GM18508 (cell line): ENCODE results near the gene MPRIP.

Experiments used
- ATAC-seq: cut with Tn5 transposase; IDR thresholded peaks from one replicate; pipeline ENCODE4 v1.9.1; 2021; ENCODE audit warnings: moderate number of reproducible peaks; ENCODE audit not compliant: insufficient read depth, unreplicated experiment

MPRIP gene

DNA sequence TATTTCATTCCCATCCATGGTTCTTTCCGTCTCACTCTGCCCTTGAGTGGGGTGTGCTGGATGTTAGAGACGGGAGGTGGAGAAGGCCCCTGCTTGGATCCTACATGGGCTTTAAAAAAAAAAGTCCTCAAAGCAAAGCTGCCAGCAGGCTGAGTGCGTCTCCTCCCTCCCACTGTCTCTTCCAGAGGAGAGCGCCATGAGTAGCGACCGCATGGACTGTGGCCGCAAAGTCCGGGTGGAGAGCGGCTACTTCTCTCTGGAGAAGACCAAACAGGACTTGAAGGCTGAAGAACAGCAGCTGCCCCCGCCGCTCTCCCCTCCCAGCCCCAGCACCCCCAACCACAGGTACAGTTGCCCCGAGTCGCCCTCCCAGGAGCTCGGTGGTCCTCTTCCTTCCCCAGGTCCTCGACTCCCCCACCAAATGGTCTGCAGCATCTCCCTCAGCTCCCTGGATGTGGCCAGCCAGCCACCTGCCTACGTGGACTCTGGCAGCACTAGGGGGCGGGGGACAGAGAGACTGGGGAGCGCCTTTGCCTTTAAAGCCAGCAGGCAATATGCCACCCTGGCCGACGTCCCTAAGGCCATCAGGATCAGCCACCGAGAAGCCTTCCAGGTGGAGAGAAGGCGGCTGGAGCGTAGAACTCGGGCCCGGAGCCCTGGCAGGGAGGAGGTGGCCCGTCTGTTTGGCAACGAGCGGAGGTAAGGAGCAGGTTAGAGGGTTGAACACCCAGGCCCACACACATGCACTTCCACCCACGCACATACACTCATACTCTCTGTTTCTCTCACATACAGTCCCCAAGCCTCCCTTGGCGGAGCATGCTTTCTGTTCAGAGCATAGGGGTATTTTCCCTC lies 95.7 kb downstream of the MPRIP start:
- no peak for ATAC-seq

DNA sequence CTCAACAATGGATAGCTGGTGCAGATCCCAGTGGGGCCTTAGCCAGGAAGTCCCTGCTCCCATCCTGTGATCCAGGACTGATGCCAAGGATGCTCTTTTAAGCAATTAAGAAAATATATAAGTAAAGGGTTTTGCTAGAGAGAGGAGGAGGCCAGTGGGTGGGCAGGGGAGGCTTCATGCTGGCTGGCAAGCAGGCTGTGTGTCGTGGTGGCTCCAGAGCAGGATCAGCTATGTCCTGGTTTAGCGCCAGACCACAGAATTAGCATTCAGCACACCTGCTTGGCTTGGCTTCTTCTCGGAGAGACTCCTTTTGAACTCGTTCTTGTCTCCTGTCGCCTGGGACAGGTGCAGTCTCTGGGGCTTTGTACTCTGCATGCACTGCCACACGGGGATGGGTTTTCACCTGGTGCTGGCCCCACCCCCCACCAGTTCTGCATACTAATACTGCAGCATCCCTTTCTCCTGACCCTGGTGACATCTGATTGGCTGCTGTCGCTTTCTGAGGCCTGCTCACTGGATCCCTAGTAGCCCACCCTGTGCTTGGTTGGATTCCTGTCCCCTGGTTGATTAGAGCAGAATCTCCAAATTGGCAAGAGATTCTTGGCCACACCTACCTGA lies 97.8 kb downstream of the MPRIP start:
- no peak for ATAC-seq

DNA sequence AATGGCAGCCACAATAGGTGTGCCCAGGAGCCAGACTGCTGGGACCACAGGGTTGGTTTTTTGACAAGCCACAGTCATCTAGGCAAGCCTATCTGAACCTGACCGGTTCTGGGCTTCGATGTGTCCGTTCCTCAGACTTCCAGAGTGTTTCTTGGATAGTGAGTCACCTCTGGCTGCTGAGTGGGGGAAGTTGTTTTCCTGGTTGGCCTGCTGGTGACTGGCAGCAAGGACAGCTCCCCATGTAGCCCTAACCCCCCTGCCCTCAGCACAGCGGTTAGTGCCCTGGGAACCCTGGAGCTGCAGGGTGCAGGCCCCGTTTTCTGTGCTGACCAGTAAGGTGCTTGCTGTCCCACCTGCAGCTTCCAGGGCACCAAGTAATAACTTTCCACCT lies 98.3 kb downstream of the MPRIP start:
- ATAC-seq, result no peak

DNA sequence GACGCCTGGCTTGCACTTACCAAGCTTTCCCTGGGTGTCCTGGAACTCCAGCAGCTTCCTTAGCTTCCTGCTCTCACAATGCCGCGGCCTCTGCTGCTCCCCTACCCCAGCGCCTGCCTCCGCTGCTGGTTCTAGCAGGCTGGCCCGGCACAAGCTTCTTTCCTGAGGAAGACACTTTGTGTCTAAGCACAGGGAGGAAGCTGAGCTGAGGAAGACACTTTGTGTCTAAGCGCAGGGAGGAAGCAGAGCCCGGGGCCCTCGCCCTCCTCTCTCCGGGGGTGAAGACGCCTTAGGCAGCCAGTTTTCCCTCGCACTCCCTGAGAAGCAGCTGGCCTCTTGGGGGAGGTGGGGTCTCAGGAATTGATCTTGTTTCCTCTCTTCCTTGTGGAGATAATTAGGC lies 99.0 kb downstream of the MPRIP start:
- no peak for ATAC-seq

DNA sequence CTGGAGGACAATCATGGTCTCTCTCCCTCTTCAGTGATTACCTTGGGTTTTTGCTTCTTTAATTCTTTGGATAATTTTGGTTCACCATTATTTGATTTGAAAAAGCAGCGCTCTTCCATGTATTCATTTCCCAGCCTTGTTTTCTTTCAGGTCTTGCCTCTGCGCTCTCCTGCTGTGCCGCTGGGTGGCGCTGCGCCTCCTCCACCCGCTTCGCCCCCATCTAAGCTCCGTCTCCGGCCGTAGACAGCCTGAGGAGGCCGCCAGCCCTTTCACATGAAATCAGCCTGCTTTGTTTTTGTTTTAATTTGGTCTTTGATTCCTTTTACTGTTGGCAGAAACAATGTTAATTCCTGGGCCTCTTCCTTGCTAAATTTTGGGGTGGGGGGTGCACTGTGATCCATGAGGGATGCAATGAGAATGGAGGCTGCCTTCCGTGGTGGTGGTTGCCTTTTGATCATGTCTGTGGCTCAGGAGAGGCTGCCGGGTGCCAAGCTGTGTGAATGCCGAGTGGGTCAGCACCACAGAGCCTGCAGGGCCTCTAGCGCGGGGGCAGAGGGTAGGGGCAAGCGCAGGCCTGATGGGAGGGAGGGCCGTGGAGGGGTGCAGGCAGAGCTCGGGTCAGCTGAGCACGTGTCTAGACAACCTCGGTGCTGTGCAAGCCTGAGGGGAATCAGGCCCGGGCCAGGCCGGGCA lies 99.7 kb downstream of the MPRIP start:
- no peak for ATAC-seq

DNA sequence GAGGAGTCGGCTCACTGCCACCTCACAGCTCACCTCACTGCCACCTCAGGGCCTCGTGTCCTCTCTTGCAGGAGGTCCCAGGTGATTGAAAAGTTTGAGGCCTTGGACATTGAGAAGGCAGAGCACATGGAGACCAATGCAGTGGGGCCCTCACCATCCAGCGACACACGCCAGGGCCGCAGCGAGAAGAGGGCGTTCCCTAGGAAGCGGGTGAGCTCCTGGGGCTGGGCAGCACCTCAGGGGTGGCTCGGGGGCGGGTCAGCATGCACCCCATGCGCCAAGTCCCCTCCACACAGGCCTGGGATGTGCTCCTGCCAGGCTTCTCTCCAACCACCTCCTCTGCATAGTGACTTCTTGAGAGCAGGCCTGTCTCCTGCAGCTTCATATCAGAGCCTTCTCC lies 100.3 kb downstream of the MPRIP start:
- no peak for ATAC-seq

DNA sequence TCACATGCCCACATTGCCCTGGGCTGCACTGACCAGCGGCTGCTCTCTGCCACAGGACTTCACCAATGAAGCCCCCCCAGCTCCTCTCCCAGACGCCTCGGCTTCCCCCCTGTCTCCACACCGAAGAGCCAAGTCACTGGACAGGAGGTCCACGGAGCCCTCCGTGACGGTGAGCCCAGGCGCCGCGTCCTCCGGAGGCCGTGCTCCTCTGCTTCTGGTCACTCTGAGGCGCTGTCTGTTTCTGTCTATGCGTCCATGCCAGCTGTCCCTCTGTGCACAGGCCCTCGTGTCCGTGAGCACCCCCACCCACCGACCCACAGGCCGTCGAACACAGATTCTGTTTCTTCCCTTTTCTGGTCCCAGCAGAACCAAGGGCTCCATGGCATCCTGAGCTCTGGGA lies 101.2 kb downstream of the MPRIP start:
- no peak for ATAC-seq

DNA sequence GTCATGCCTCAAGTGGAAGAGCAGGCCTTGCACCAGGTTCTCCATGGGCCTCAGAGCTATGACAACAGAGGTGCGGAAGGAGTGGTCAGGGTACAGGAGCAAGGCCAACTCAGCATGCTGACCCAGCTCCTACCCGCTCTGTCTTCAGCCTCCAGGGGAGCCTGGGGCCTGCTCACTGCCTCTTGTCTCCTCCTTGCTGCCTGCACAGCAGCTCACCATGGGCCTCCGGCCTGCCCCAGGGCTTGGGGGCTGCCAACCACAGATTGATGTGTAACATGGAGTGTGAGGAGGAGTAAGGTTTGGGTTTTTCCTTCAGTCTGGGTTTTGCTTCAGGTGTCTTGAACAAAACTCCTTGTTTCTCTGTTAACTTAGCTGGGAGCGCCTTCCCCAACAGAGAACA lies 101.8 kb downstream of the MPRIP start:
- no peak for ATAC-seq

DNA sequence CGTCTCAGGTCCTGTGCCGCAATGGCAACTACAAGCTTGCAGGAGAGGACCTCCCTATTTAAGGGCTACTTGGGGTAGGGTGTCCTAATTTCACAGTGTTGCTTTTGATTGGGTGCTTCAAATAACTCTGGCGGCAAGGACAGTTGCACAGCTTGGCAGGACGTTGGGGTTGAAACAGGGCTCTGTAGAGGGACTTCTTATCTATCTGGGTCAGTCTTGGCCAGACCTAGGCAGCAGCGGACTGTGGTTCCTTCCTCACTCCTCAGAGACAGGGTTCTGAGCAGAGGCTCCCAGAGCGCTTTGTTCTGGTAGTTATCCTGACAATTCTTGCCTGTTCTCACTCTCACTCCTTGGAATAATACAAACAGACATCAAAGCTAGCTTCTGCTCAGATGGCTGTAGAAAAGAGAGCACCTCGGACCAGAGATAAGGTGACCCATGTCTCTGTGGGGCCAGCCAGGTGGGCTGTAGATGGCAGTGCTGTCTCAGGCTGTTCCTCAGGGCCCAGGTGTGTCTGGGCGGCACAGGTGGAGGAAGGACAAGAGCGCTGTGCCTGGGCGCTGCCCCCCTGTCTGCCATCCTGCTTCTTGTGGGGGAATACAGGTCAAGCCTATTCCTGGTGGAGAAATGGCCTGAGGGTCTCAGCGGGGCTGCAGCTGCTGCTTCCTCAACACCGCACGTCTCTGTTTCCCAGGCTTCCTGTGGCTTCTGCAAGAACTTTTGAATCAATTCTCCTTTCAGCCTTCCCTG lies 102.8 kb downstream of the MPRIP start:
- ATAC-seq, result no peak

DNA sequence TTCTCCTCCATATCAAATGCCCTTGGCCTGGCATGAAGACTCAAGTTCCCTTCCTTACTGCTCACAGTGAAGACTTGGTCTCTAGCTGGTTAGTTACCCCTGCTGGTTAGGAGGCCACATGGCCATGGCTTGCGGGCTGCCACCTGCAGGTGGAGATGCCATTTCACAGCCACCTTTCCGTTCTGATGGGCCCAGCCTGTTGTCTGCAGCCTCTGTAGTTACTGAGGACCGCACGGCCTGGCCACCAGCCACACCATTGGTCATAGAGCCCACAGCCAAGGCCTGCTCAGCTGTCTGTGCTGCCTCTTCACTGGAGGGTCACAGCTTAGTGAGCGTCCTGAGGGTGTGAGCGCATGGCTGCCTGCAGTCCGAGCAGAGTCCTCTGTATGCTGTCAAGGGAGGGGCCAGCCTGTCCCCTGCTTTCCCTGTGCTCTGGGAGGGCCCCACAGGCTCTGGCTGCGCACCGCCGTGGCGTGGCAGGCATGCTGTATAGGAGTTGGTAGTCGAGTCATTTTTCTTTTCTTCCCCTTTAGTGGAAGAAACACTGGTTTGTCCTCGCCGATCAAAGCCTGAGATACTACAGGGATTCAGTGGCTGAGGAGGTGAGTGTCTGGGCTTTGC lies 104.6 kb downstream of the MPRIP start:
- ATAC-seq, result no peak

DNA sequence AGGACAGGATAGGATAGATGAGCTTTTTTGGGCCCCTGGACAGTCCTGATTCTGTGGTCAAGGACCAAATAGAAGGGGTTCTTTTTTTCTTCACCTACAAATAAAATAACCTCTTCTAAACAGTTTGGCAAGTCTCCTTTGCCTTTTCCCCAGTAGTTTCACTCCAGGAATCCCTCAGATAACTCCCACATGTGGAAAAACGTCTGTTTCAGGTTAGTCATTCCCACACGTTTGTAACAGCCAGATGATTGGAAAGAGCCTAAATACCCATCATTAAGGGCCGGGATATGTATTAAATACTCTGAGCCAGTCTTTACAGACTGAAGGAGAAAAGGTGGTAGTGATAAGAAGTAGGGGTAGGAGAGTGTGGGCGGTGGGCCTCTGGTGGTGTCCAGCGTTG lies 105.6 kb downstream of the MPRIP start:
- ATAC-seq, result no peak

DNA sequence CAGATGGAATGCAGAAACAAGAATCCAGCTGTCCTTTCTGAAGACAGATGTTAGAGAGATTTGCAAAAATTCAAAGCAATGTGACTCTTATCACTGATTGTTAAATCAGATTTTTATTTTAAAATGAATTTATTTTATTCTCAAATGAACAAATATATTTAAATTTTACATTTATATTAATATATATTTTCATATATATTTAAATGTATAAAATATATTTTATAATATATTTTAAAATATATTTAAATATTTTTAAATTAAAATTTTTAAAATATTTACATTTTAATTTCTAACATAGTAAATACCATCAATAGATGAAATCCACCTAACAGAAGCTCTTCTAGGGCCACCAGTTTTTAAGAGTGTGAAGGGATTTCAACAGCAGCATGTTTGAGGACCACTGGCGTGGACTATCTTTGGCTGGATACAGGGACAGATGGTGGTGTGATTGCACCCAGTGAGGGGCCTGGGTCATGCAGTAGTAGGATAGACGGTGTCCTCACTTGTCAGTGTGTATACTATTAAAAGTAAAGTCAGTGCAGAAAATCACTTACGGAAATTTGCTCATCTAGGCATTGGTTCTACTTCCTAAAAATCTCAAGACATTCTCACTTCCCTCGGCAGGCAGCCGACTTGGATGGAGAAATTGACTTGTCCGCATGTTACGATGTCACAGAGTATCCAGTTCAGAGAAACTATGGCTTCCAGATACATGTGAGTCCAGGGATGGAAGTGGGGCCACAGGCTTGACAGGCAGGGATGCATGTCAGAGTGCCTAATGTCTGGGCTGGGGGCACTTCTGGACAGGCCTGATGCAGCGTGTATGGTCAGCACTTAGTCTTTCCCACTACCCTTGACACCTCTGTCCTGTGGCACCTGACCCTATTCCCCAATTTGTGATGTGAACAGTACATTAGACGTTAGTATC lies 107.5 kb downstream of the MPRIP start:
- no peak for ATAC-seq

DNA sequence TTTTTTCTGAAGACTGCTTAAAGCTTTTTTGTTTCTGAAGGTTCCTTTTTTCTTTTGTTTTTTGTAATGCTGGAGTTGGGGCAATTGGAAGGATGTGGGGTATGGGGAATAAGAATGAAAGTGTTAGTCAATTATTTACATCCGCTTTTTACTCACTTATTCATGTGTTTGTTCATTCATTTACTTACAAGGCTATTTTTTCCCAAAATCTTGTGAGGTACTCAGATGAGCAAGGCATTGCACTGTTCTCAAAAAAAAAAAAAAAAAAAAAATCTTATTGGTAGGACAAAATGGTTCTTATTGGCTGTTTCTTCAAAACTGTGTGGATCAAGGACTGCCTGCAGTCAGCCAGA lies 108.2 kb downstream of the MPRIP start:
- ATAC-seq, result no peak

DNA sequence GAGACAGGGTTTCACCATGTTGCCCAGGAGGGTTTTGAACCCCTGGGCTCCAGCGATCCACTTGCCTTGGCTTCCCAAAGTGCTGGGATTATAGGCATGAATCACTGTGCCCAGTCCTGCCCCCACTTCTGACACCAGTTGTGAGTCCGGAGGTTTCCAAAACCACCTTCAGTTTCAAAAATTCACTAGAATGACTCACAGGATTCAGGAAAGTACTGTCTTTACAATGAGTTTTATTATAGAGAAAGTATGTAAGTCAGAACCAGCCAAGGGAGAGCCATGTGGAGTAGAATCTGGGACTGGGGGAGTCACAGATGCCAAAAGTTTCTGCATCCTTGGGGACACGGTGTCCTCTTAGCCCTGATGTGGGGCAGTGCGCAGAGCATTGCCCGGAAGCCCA lies 108.8 kb downstream of the MPRIP start:
- no peak for ATAC-seq

DNA sequence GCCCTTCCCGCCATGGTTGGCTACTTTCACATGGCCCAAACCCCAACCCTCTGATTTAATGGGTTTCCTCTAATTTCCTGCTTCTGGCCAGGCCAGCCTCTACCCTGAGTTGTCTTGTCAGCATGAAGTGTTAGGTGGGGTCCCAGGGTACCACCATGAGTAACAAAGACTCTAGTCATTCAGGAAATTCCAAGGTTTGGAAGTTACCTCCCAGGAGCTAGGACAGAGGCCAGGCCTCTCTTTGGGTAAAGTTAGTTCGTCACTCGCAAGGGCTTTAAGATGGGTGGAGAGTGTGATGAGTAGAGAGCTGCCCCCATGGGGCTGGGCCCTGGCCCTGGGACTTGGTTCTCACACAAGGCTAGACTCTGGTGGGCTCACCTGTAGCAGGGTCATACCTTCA lies 109.3 kb downstream of the MPRIP start:
- no peak for ATAC-seq

DNA sequence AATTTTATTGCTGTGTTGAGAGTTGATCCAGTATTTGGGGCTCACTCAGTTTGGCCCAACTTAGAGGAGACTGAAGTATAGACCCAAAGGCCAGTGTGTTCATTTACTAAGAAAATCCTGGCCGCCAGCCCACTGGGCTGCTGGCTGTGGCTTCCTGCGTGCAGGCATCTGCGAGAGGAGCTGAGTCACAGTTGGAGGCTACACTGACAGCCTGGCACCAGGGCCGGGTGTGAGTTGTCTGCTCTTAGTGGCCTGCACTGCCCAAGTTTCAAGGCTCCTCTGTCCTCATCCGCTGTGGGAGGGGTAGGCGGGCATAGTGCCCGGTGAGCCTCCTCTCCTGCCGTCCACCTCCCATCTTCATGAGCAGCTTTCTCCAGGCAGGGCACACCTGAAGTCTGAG lies 109.7 kb downstream of the MPRIP start:
- no peak for ATAC-seq

DNA sequence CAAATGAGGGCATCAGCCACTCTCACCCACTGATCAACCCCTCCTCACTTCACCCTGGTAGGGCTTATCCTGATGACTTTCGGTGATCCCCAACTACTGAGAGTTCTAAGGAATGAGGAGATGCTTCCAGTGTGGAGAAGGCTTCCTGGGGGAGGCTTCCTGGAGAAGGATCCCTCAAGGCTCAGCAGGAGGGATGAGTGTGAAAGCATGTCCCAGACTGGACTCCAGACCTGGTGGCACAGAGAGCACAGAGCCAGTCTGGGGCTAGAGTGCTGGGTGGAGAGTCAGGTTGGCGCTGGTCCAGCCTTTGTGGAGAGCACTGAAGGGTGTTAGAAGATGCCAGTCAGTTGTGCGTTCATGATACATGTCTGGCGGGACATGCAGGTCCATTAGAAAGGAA lies 110.1 kb downstream of the MPRIP start:
- no peak for ATAC-seq

DNA sequence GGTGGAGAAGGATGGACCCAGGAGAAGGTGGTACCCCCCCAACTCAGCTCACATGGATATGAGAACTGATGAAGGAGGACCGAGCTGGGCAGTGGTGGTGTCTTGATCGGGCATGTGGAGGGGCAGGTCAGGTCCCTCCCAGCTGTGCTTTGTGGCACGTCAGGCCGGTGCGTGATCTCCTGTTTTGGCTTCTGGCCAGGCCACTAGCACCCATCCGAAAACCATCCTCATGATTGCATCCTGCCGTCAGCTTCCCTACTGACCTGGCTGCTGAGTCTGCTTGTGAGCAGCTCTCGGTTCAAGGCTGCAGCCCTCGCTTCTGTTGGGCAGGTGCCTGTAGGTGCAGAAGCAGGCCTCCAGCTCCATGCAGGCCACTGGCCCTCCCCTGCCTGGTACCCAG lies 110.8 kb downstream of the MPRIP start:
- ATAC-seq, result no peak

DNA sequence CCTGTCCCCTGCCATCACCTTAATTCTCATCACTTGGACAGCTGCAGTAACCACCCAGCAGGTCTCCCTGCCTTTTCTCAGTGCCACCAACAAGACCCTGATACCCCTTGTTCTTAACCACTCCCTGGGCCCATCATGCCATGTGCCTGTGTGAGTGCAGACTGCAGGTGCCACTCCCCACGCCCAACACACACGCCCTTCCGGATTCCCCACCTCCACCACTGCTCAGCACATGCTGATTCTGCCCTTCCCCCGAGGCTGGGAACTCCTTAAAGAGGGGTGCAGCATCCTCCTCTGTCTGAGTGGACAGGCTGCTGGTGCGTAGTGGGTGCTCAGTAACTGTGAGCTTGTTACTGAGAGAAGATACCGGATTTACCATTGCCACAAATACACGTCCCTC lies 111.5 kb downstream of the MPRIP start:
- no peak for ATAC-seq
